Rectal smooth muscle tissue (tissue), 1 donor: ENCODE measurements around the gene AGFG1.
"Not testable (repeated sequence)": the region's sequence is repeated elsewhere in the genome, so short reads cannot be mapped to it uniquely, and the experiment has no call there.

Source experiments
- H3K27ac ChIP-seq: one replicate; pipeline ENCODE4 v1.7.0; 2013; ENCODE audit warnings: low read depth, low read length, inconsistent platforms
- H3K27me3 ChIP-seq: one replicate; pipeline ENCODE4 v1.7.0; 2013; ENCODE audit warnings: low read length; ENCODE audit not compliant: control insufficient read depth, insufficient read depth
- H3K36me3 ChIP-seq: one replicate; pipeline ENCODE4 v1.7.0; 2013; ENCODE audit warnings: low read length; ENCODE audit not compliant: control insufficient read depth, insufficient read depth
- H3K4me1 ChIP-seq: one replicate; pipeline ENCODE4 v1.7.0; 2013; ENCODE audit warnings: low read length; ENCODE audit not compliant: control insufficient read depth, insufficient read depth
- H3K4me3 ChIP-seq: one replicate; pipeline ENCODE4 v1.7.0; 2013; ENCODE audit warnings: low read length
- H3K9ac ChIP-seq: one replicate; pipeline ENCODE4 v1.7.0; 2013; ENCODE audit warnings: low read length

Gene AGFG1

GRCh38 chr2:227529871-227530270, 57.9 kb downstream of the AGFG1 start:
- Histone ChIP-seq H3K36me3 (peaks cover 7% of the 10 kb centered on the region), H3K4me3 (no peak overlapping the region), H3K27ac (no peak overlapping the region), H3K27me3 (no peaks in the 10 kb centered on the region), H3K4me1 (no peaks in the 10 kb centered on the region), H3K9ac (no peak overlapping the region)

DNA sequence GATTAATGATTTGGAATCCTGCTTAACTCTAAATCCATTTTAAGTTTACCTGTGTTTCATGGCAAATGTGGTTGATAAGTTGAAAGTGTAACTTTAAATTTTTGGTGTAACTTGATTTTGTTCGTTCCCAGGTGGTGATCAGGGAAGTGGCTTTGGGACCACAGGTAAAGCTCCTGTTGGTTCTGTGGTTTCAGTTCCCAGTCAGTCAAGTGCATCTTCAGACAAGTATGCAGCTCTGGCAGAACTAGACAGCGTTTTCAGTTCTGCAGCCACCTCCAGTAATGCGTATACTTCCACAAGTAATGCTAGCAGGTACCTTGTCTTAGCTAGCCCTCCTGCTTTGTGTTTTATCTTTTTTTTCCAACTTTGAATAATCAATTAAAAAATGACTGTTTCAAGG, 62.8 kb downstream of the AGFG1 start:
- peaks cover 11% of the 10 kb centered on the region for H3K36me3 ChIP-seq
- no peak overlapping the region for H3K9ac ChIP-seq
- H3K27me3 ChIP-seq: no peaks in the 10 kb centered on the region
- H3K27ac ChIP-seq: no peak overlapping the region
- no peaks in the 10 kb centered on the region for H3K4me1 ChIP-seq
- no peak overlapping the region for H3K4me3 ChIP-seq

DNA sequence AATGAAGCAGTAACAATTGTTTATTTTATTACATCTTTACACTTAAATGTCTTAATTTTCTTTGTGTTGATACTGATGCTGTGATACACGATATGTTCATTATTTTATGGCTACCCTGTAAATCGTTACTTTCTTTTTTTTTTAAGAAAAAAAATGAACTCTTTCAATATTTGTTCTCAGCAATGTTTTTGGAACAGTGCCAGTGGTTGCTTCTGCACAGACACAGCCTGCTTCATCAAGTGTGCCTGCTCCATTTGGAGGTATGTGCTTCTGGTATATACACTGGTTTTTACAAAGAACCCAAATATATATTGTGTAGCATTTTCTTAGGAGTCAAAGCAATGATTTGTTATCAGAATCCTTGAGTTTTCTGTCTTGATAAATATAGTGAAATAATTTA, 64.5 kb downstream of the AGFG1 start:
- no peaks in the 10 kb centered on the region for H3K27me3 ChIP-seq
- H3K27ac ChIP-seq: no peak overlapping the region
- H3K4me3 ChIP-seq: no peak overlapping the region
- H3K36me3 ChIP-seq: peaks cover 11% of the 10 kb centered on the region
- H3K4me1 ChIP-seq: no peaks in the 10 kb centered on the region
- no peak overlapping the region for H3K9ac ChIP-seq

DNA sequence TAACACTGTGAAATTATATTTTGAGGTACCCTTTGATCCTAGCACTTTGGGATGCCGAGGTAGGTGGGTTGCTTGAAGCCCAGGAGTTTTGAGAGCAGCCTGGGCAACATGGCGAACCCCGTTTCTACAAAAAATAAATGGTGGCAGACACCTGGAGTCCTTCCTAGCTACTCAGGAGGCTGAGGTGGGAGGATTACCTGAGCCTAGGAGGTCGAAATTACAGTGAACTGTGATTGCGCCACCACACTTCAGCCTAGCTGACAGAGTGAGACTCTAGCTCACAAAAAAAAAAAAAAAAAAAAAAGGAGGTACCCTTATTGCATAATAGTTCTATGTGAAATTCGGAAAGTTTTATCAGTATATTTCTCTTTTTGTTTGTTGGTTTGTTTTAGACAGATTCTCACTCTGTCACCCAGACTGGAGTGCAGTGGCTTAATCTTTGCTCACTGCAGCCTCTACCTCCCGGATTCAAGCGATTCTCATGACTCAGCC, 67.6 kb downstream of the AGFG1 start:
- Histone ChIP-seq H3K27ac (no peak overlapping the region), H3K36me3 (peaks cover 7% of the 10 kb centered on the region), H3K27me3 (no peaks in the 10 kb centered on the region), H3K4me1 (no peaks in the 10 kb centered on the region), H3K9ac (no peak overlapping the region), H3K4me3 (no peak overlapping the region)

- not testable (repeated sequence) for H3K27me3 ChIP-seq, H3K36me3 ChIP-seq, H3K9ac ChIP-seq
Measured at GRCh38 chr2:227540352-227540751, 68.4 kb downstream of the AGFG1 start.

GRCh38 chr2:227545990-227546389, 74.0 kb downstream of the AGFG1 start:
- Histone ChIP-seq H3K4me3 (no peak overlapping the region), H3K36me3 (peaks cover 5% of the 10 kb centered on the region), H3K9ac (no peak overlapping the region), H3K4me1 (no peaks in the 10 kb centered on the region), H3K27me3 (no peaks in the 10 kb centered on the region), H3K27ac (no peak overlapping the region)

More at GRCh38 chr2:227540352-227540751, 68.4 kb downstream of the AGFG1 start:
- not testable (repeated sequence) for H3K27ac ChIP-seq, H3K4me3 ChIP-seq, H3K4me1 ChIP-seq

DNA sequence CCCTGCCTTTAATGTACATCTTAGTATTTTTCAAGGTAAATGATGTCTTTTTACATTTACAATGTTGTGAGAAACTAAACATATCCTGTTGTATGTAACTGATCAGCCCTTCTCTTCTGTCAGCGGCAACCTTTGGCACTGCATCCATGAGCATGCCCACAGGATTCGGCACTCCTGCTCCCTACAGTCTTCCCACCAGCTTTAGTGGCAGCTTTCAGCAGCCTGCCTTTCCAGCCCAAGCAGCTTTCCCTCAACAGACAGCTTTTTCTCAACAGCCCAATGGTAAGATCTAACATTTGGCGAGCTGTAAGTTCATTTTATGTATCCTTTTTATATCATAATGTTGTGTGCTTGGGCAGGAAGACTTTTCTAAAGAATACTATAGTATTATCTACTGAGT, 79.9 kb downstream of the AGFG1 start:
- Histone ChIP-seq H3K27ac (no peak overlapping the region), H3K9ac (no peak overlapping the region), H3K4me3 (no peak overlapping the region), H3K36me3 (peaks cover 2% of the 10 kb centered on the region), H3K4me1 (no peaks in the 10 kb centered on the region), H3K27me3 (no peaks in the 10 kb centered on the region)

GRCh38 chr2:227562581-227562980, 90.6 kb downstream of the AGFG1 start:
- no peaks in the 10 kb centered on the region for H3K27me3 ChIP-seq
- H3K9ac ChIP-seq: no peak overlapping the region
- H3K27ac ChIP-seq: no peak overlapping the region
- H3K4me1 ChIP-seq: no peaks in the 10 kb centered on the region
- no peak overlapping the region for H3K4me3 ChIP-seq
- no peaks in the 10 kb centered on the region for H3K36me3 ChIP-seq

- H3K4me3 ChIP-seq: no peak overlapping the region
- no peaks in the 10 kb centered on the region for H3K27me3 ChIP-seq
- no peaks in the 10 kb centered on the region for H3K36me3 ChIP-seq
- H3K9ac ChIP-seq: no peak overlapping the region
- H3K4me1 ChIP-seq: no peaks in the 10 kb centered on the region
- no peak overlapping the region for H3K27ac ChIP-seq
Measured at GRCh38 chr2:227565080-227565479, 93.1 kb downstream of the AGFG1 start.

GRCh38 chr2:227566012-227566411, 94.1 kb downstream of the AGFG1 start:
- Histone ChIP-seq H3K4me3 (no peak overlapping the region), H3K27ac (no peak overlapping the region), H3K9ac (no peak overlapping the region), H3K36me3 (no peaks in the 10 kb centered on the region), H3K27me3 (no peaks in the 10 kb centered on the region), H3K4me1 (no peaks in the 10 kb centered on the region)

- Histone ChIP-seq H3K4me3 (no peak overlapping the region), H3K27ac (no peak overlapping the region), H3K27me3 (no peaks in the 10 kb centered on the region), H3K36me3 (no peaks in the 10 kb centered on the region), H3K9ac (no peak overlapping the region), H3K4me1 (no peaks in the 10 kb centered on the region)
Measured at GRCh38 chr2:227568852-227569169, 96.9 kb downstream of the AGFG1 start.

DNA sequence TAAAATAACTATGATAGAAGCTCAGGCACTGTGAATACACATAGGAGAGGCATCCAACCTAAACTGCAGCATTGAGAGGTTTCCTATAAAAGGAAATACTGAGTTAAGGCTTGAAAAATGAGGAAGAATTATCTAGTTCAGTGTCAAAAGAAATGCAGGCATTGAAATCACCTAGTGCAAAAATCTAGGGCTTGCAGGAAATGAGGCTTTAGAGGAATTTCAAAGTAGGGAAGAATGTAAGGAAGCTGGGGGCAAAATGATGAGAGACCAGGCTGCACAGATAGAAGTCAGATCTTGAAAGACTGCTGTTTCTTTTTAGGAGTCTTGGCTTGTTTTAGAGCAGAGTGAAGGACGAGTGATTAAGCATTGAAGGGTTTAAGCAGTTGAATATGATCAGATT, 98.7 kb downstream of the AGFG1 start:
- no peaks in the 10 kb centered on the region for H3K27me3 ChIP-seq
- H3K4me3 ChIP-seq: no peak overlapping the region
- H3K36me3 ChIP-seq: no peaks in the 10 kb centered on the region
- H3K27ac ChIP-seq: no peak overlapping the region
- H3K4me1 ChIP-seq: no peaks in the 10 kb centered on the region
- no peak overlapping the region for H3K9ac ChIP-seq

GRCh38 chr2:227576110-227576509, 104.2 kb downstream of the AGFG1 start:
- no peaks in the 10 kb centered on the region for H3K4me1 ChIP-seq
- H3K4me3 ChIP-seq: no peak overlapping the region
- H3K27ac ChIP-seq: no peak overlapping the region
- no peak overlapping the region for H3K9ac ChIP-seq
- no peaks in the 10 kb centered on the region for H3K27me3 ChIP-seq
- no peaks in the 10 kb centered on the region for H3K36me3 ChIP-seq
